Astrocyte of the hippocampus (primary cell): Measurements from ENCODE around the gene HAP1.

ENCODE experiments used
- DNase-seq: peaks from one replicate; pipeline ENCODE4 v3.0.0; 2011; ENCODE audit warnings: low read depth, low spot score

The HAP1 gene

DNA sequence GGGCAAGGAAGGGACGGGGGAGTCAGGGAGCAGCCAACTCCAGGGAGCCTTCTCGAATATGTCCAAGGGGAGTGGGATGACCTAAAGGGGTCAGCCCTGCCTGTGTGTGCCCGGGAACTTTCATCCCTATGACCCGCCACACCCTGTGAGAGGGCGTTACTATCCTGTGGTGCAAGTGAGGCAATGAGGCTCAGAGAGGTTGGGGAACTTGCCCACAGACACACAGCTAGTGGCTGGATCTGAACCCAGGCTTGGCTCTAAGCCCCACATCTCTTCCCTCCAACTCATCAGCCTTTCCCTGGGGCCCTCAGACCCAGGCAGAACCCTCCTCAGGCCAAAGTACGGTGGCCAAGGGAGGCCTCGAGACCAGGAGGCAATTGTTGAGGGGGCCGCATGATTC, 28.9 kb upstream of the HAP1 start:
- DNase-seq, result no peak

- no peak for DNase-seq
Observed at GRCh38 chr17:41762841-41763240, 28.4 kb upstream of the HAP1 start.

- no peak for DNase-seq
Observed at GRCh38 chr17:41762391-41762790, 27.9 kb upstream of the HAP1 start.

DNA sequence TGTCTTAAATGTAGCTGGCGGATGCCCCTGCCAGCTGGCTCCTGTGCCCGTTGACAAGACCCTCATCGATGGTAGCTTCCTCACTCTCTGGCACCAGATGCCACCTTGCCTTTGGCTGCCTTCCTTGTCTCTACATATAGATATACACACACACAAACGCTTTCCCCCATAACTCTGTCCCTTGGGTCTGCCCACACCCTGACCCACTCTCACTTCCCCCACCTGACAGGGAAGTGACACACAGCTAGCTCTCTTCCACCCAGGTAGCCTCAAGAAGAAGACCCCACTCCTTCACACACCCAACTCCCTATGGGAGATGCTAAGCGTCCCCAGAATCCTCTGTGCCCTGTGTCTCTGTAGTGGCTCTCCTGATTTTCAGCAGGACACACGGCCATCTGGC, 26.4 kb upstream of the HAP1 start:
- no peak for DNase-seq

GRCh38 chr17:41758601-41759000, 24.2 kb upstream of the HAP1 start:
- peak; percentile 45 for DNase-seq

DNA sequence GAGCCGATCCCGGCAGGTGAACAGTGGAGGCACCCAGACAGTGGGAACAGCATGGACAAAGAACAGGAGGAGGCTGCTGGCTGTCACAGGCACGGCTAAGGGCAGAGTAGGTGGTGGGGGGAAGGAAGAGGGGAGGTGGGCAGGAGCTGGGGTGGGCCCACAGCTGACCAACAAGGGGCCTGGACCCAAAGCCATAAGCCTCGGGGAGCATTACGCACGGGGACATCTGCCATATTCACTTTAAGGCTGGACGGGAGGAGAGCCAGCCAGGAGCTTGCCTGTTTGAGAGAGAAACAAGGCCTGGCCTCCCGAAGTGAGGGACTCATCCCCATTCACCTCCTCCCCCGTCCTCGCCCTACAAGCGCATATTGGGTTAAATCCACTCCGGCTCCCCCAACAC, 19.6 kb upstream of the HAP1 start:
- DNase-seq, result no peak

DNA sequence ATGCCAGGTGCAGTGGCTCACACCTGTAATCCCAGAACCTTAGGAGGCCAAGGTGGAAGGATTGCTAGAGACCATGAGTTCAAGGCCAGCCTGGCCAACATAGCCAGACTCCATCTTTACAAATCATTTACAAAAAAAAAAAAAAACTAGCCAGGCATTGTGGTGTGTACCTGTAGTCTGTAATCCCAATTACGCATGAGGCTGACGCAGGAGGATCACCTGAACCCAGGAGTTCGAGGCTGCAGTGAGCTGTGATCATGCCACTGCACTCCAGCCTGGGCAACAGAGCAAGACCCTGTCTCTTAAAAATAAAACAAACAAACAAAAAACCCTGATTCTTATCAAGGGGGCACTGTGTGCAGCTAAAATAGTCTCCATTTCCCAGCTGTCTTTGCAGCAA, 16.8 kb upstream of the HAP1 start:
- DNase-seq, result no peak

GRCh38 chr17:41750862-41751261, 16.4 kb upstream of the HAP1 start:
- DNase-seq, result no peak

- no peak for DNase-seq
Observed at GRCh38 chr17:41748275-41748674, 13.8 kb upstream of the HAP1 start.

- DNase-seq, result no peak
Observed at GRCh38 chr17:41741709-41742108, 7.3 kb upstream of the HAP1 start.

DNA sequence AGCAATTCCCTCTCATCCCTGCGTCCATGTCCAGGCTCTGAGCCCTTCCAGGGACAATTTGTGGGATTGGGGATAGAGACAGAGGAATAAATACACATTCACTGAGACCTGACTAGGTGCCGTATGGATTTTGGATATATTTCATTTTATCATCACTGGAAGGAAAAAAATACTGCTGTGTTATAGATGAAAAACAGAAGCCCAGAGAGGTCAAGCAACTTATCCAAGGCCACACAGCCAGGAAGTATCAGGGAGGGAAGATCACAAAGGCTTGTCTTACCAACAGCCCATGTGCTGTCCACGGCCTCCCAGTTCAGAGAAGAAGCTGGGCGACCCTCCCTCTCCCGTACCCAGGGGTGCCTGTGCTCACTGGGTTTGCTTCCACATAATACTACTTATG, 6.1 kb upstream of the HAP1 start:
- DNase-seq, result no peak

DNA sequence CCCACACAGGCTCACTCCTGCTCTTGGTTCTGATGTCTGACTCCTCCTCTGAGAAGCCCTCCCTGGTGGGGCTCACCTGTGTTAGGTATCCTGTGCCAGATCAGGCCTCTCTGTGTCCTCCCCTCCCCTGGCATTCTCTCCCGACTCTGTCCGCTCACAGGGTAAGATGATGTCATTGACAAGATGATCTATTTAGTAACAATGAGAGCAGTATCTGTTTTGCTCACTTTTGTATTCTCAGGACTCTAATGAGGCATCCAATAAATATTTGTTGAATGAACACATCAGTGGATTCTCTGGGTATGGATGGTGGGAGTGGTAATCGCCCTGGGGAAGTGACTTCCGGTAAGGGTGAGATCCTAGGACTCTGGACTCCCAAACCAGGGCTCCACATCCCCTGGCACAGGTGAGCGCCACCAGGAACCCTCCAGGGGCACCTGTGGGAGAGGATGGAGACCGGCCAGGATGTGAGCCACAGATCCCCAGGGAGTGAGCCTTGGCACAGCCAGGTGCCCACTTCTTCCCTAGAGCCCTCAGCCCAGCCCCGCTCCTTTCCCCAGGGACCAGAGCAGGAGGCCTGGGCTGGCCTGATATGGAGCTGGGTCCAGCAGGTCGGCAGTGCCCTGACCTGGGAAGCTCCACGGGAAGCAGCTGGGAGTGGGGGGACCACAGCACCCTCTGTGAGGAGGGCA, 5.4 kb upstream of the HAP1 start:
- DNase-seq, result peak; percentile 23

GRCh38 chr17:41738801-41739112, 4.3 kb upstream of the HAP1 start:
- DNase-seq, result no peak

DNA sequence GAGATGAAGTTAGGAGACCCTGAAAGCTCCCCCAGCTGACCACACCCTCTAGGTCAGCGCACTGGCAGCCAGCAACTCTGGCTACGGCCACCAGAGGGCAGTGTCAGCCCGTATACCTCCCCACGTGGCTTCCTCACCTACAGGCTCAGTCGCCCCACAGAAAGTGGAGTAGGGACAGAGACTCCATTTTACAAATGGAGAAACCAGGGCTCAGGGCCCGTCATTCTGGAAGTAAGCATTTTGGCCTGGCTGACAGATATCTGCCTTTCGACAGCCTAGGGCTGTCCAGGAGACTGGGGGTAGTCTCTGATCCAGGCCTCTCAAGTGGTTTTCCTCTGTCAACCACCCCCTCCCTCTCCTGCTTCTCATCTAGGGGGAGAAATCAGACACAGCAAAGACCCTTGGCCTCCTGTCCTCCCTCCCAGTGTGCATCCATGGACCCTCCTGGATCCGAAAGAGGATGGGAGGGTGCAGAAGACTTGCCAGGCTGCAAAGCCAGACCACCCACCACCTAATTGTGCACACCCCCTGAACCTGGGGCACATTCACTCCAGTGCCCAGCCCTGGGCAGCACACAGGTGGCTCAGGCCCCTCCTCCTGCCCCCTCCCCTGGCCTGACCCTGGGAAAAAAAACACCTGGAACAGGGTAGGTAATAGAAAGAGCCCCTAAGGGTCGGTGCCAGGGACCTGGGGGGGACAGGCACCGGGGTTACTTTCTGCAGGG, 3.8 kb upstream of the HAP1 start:
- peak; percentile 91 for DNase-seq

DNA sequence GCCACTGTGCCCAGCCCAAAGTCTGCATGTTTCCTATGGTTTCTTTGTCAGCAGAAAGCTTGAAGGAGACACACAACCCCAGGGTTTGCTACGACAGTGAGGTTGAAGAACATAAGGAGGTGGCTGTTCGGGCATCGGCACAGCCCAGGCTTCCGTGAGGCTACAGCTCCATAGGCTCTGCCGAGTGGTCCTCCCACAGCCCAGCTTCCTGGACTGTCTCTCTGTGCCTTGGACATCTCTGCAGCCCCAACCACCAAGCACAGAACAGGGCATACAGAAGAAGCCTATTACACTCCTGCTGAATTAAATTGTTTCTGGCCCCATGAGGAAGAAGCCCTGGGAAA, 3.2 kb upstream of the HAP1 start:
- DNase-seq, result no peak

DNA sequence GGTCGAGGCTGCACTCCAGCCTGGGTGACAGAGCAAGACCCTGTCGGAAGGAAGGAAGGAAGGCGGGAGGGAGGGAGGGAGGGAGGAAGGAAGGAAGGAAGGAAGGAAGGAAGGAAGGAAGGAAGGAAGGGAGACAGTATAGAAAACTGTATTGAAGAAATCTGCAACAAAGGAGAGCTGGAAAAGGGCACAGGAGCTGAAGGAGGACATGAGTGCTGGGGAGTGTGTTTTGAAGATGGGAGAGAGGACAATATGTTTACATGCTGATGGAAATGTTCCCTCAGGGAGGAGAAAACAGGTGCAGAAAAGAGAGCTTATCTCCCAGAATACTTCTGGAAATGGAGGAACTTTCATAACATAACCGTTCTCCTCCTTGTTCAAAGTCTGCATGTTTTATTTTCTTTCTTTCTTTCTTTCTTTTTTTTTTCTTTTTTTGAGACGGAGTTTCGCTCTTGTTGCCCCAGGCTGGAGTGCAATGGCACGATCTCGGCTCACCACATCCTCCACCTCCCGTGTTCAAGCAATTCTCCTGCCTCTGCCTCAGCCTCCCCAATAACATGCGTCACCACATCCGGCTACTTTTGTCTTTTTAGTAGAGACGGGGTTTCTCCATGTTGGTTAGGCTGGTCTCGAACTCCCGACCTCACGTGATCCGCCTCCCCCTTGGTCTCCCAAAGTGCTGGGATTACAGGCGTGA, 2.7 kb upstream of the HAP1 start:
- DNase-seq, result no peak

GRCh38 chr17:41735744-41736143, 1.3 kb upstream of the HAP1 start:
- no peak for DNase-seq

DNA sequence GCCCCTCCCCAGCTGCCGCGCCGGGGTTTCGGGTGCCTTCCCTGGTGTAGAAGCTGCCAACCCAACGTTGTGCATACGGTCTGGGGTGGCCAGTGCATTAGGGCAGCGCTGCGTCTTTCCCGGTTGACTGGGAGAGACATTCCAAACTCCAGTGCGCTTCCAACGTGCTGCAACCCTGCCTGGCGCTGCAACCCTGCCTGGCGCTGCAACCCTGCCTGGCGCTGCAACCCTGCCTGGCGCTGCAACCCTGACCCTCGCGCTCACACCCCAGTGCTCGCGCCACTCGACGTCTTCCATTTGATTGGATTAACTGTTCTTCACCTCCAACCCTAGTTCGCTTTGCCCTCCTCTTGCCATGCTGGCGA, 488 bp upstream of the HAP1 start:
- no peak for DNase-seq

GRCh38 chr17:41733348-41734138, 900 bp downstream of the HAP1 start:
- no peak for DNase-seq

DNA sequence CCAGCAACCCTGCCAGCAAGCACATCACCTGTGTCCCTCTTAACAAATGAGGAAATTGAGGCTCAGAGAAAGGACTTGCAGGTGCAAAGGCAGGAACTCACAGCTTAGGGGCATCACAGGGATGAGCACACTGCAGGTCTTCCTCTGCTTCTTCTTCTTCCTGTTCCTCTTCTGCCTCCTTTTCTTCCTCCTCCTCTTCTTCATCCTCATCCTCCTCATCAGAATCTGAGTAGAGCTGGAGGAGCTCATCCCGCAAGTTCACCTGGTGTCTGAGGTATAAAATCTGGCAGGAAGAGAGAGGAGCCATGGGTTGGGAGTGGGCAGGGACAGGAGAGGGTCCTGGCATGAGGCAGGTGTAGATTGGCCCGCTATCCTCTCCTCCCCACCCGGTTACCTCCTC, 2.6 kb downstream of the HAP1 start:
- no peak for DNase-seq

DNA sequence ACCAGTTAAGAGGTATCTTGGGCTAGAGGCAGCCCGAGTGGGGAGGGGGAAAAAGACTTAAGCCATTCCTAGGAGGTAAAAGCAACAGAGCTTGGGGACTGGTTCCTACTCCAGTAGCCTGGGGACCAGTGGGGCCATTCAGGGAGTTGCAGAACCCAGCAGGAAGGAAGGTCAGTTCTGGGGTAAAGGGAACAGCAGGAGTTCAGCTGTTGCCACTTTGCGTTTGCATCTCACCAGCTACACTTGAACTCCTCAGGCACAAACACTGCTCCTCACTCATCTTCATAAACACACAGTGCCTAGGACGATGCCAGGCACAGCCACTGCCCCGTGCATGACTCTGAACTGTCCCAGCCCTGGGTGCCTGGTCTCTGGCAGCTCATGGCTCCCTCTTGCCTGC, 4.0 kb downstream of the HAP1 start:
- no peak for DNase-seq

DNA sequence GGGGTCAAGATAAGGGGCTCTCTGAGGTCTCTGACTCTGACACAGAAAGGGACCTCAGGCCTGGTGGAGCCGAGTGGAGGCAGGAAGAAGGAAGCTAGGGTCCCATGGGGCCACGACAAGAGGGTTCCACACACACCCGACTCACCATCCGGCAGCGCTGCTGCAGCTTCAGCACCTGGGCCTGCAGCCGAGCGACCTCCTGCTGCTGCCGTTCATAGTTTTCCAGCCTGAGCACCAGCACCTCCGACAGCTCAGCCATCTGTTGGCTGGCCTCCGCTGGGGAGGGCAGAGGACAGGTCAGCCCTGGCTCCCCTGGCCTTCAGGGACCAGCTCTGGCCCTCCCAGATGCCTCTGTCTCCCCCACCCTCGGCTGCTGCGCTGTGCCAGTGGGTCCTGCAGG, 6.4 kb downstream of the HAP1 start:
- no peak for DNase-seq

- no peak for DNase-seq
Observed at GRCh38 chr17:41725134-41725533, 9.3 kb downstream of the HAP1 start.
